Stimulated activated CD4-positive, alpha-beta T cell treated with anti-CD3 and anti-CD28 coated beads, Interleukin-4, amount 100 ng/mL, for 4 hours (primary cell): ENCODE measurements around the gene POLR2A.
"Not testable (repeated sequence)": the region's sequence is repeated elsewhere in the genome, so short reads cannot be mapped to it uniquely, and the experiment has no call there.

ENCODE experiments used
- DNase-seq, 2 experiments: peaks; one replicate each; pipeline ENCODE4 v3.0.0-alpha.2; 2020

Gene POLR2A

GRCh38 chr17:7479213-7480088 is 4.7 kb upstream of the POLR2A start, which contains the start of gene ZBTB4:
Gene ZBTB4 (minus strand): TSS chr17:7479631. CDS start chr17:7466801, 12,830 bp downstream.
- DNase-seq = peak; percentile 53 to 66

GRCh38 chr17:7480089-7480384 is 4.1 kb upstream of the POLR2A start:
- no peak for DNase-seq

GRCh38 chr17:7481275-7481674 is 2.9 kb upstream of the POLR2A start, which contains the start of gene SLC35G6:
Gene SLC35G6 (plus strand): TSS chr17:7481446. CDS start chr17:7481517, 71 bp downstream.
- not testable (repeated sequence) for DNase-seq

- not testable (repeated sequence) for DNase-seq
Observed at GRCh38 chr17:7481842-7482741, 2.1 kb upstream of the POLR2A start.

GRCh38 chr17:7482742-7483088 is 1.5 kb upstream of the POLR2A start:
- DNase-seq = not testable (repeated sequence)

- peak; percentile 86 to 92 for DNase-seq
Observed at GRCh38 chr17:7483255-7484066, 705 bp upstream of the POLR2A start.

- DNase-seq = no peak
Observed at GRCh38 chr17:7484919-7485377, 782 bp downstream of the POLR2A start.

- DNase-seq = no peak
Observed at GRCh38 chr17:7486181-7486580, 2.0 kb downstream of the POLR2A start.

GRCh38 chr17:7490144-7490543 is 6.0 kb downstream of the POLR2A start:
- DNase-seq = no peak

GRCh38 chr17:7491583-7491982 is 7.4 kb downstream of the POLR2A start:
- no peak for DNase-seq

- DNase-seq = no peak
Observed at GRCh38 chr17:7493941-7494340, 9.8 kb downstream of the POLR2A start.

GRCh38 chr17:7495906-7496434 is 11.8 kb downstream of the POLR2A start:
- no peak for DNase-seq

- no peak for DNase-seq
Observed at GRCh38 chr17:7496470-7497183, 12.5 kb downstream of the POLR2A start.

- no peak for DNase-seq
Observed at GRCh38 chr17:7497228-7497627, 13.1 kb downstream of the POLR2A start.

- DNase-seq = no peak
Observed at GRCh38 chr17:7497636-7498035, 13.5 kb downstream of the POLR2A start.

GRCh38 chr17:7499161-7499560 is 15.0 kb downstream of the POLR2A start:
- DNase-seq = no peak

GRCh38 chr17:7501729-7502128 is 17.6 kb downstream of the POLR2A start:
- no peak for DNase-seq

GRCh38 chr17:7502171-7502847 is 18.1 kb downstream of the POLR2A start:
- DNase-seq = no peak

- DNase-seq = no peak
Observed at GRCh38 chr17:7502987-7503386, 18.8 kb downstream of the POLR2A start.

GRCh38 chr17:7503521-7503920 is 19.4 kb downstream of the POLR2A start:
- DNase-seq = no peak

GRCh38 chr17:7508145-7508544 is 24.0 kb downstream of the POLR2A start:
- no peak for DNase-seq
